GM21390 (cell line): ENCODE data around the gene TMEM183A.
"Not testable (repeated sequence)": the region's sequence is repeated elsewhere in the genome, so short reads cannot be mapped to it uniquely, and the experiment has no call there.

Experiments
- ATAC-seq: cut with Tn5 transposase; IDR thresholded peaks from one replicate; pipeline ENCODE4 v1.9.1; 2021; ENCODE audit not compliant: unreplicated experiment

The TMEM183A gene

GRCh38 chr1:202987255-202987654 lies 19.9 kb upstream of the TMEM183A start:
- ATAC-seq, result no peak

GRCh38 chr1:202987922-202988583 lies 19.1 kb upstream of the TMEM183A start:
- no peak for ATAC-seq

- no peak for ATAC-seq
Measured at GRCh38 chr1:202989879-202990278, 17.3 kb upstream of the TMEM183A start.

GRCh38 chr1:202991112-202991511 lies 16.1 kb upstream of the TMEM183A start:
- no peak for ATAC-seq

GRCh38 chr1:202994756-202995155 lies 12.4 kb upstream of the TMEM183A start:
- no peak for ATAC-seq

GRCh38 chr1:202998836-202999750 lies 8.1 kb upstream of the TMEM183A start:
- ATAC-seq, result no peak

- no peak for ATAC-seq
Measured at GRCh38 chr1:203000217-203000944, 6.8 kb upstream of the TMEM183A start.

GRCh38 chr1:203001986-203002385 lies 5.2 kb upstream of the TMEM183A start:
- no peak for ATAC-seq

GRCh38 chr1:203002951-203003350 lies 4.2 kb upstream of the TMEM183A start:
- ATAC-seq, result no peak

- ATAC-seq, result not testable (repeated sequence)
Measured at GRCh38 chr1:203005395-203006142, 1.6 kb upstream of the TMEM183A start.

- ATAC-seq, result no peak
Measured at GRCh38 chr1:203009185-203009584, 2.0 kb downstream of the TMEM183A start.

- ATAC-seq, result no peak
Measured at GRCh38 chr1:203011582-203011981, 4.4 kb downstream of the TMEM183A start.

GRCh38 chr1:203017061-203017460 lies 9.9 kb downstream of the TMEM183A start:
- ATAC-seq, result no peak

GRCh38 chr1:203017692-203018091 lies 10.5 kb downstream of the TMEM183A start:
- ATAC-seq, result no peak

- ATAC-seq, result not testable (repeated sequence)
Measured at GRCh38 chr1:203022855-203023254, 15.7 kb downstream of the TMEM183A start.

- no peak for ATAC-seq
Measured at GRCh38 chr1:203025686-203026030, 18.5 kb downstream of the TMEM183A start.

- ATAC-seq, result peak; percentile 79
Measured at GRCh38 chr1:203026031-203026665, 19.0 kb downstream of the TMEM183A start, which contains the start of gene PPFIA4. Gene PPFIA4 (plus strand): TSS chr1:203026491. CDS start chr1:203039009, 12,518 bp downstream.

- peak; percentile 25 for ATAC-seq
Measured at GRCh38 chr1:203026666-203027663, 19.8 kb downstream of the TMEM183A start.
